Nephron progenitor cell (in vitro differentiated cells): ENCODE measurements around the gene PTPN4.
A peak's percentile ranks its signal among the peaks of the same experiment; 100 is the strongest.

Experiments used
- DNase-seq: peaks from one replicate; pipeline ENCODE4 v3.0.0; 2021
- H3K27ac Mint-ChIP-seq: 2 replicates; pipeline ENCODE4 v1.8.0; 2021; ENCODE audit warnings: mild to moderate bottlenecking, moderate library complexity, mixed read lengths
- H3K27me3 Mint-ChIP-seq: 2 replicates; pipeline ENCODE4 v1.8.0; 2021; ENCODE audit warnings: mild to moderate bottlenecking, low read depth, mixed read lengths; ENCODE audit not compliant: poor library complexity
- H3K36me3 Mint-ChIP-seq: 2 replicates; pipeline ENCODE4 v1.8.0; 2021; ENCODE audit warnings: low read depth, mixed read lengths
- H3K4me1 Mint-ChIP-seq: 2 replicates; pipeline ENCODE4 v1.8.0; 2021; ENCODE audit warnings: mixed read lengths
- H3K4me3 Mint-ChIP-seq: 2 replicates; pipeline ENCODE4 v1.8.0; 2021; ENCODE audit warnings: mild to moderate bottlenecking, moderate library complexity, mixed read lengths
- H3K9me3 Mint-ChIP-seq: 2 replicates; pipeline ENCODE4 v1.8.0; 2021; ENCODE audit warnings: mild to moderate bottlenecking, moderate library complexity, mixed read lengths
- TF ChIP-seq, protein P1 (sequence below): fragments of 200-600 bp; sonication (generic); IDR thresholded peaks from 2 replicates; pipeline ENCODE4 v1.5.0; 2021; ENCODE audit warnings: antibody characterized with exemption

The PTPN4 gene

DNA sequence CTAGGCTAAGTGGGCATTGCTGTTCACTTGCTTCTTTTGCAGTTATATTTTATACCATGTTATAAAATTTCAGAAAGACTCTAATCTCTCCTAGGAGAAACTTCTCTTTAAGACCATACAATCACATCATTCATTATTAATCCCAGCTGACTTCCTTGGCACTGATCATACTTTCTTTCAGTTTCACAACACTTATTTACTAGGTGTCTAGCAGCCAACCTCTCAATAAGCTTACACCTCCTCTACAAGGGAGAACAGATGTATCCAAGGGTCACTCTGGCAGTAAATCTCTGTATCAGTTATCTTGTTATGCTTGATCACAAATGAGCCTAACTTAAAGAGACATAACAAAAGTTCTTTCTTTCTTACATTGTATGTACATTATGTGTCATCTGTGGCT, 183.3 kb downstream of the PTPN4 start:
- Mint-ChIP-seq H3K9me3 (no peaks in the 10 kb centered on the region), H3K36me3 (peaks cover 37% of the 10 kb centered on the region), H3K4me1 (no peaks in the 10 kb centered on the region), H3K27me3 (no peaks in the 10 kb centered on the region), H3K4me3 (no peak overlapping the region), H3K27ac (peak overlapping the region; percentile 78)
- TF ChIP-seq, protein P1, sequence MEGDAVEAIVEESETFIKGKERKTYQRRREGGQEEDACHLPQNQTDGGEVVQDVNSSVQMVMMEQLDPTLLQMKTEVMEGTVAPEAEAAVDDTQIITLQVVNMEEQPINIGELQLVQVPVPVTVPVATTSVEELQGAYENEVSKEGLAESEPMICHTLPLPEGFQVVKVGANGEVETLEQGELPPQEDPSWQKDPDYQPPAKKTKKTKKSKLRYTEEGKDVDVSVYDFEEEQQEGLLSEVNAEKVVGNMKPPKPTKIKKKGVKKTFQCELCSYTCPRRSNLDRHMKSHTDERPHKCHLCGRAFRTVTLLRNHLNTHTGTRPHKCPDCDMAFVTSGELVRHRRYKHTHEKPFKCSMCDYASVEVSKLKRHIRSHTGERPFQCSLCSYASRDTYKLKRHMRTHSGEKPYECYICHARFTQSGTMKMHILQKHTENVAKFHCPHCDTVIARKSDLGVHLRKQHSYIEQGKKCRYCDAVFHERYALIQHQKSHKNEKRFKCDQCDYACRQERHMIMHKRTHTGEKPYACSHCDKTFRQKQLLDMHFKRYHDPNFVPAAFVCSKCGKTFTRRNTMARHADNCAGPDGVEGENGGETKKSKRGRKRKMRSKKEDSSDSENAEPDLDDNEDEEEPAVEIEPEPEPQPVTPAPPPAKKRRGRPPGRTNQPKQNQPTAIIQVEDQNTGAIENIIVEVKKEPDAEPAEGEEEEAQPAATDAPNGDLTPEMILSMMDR: no peak
- no peak for DNase-seq

DNA sequence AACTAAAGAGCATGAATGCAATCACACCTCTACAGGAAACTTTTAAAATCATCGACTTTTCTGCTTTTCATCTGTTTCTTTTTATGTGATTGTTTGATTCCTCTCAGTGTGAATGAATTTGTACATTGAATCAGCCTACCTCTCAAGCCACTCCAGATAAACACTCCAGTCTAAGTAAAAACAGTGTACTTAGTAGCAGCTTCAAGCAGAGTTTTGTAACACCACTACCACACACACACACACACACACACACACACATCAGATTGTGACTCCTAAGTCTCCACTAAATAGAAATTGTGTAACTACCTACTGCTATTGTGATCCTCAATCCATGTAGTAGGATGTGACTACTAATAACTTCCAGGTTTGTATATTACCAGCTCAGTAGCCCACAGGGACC, 187.8 kb downstream of the PTPN4 start:
- Mint-ChIP-seq H3K4me3 (no peak overlapping the region), H3K36me3 (peaks cover 49% of the 10 kb centered on the region), H3K27ac (peak overlapping the region; percentile 22), H3K4me1 (no peaks in the 10 kb centered on the region), H3K9me3 (no peaks in the 10 kb centered on the region), H3K27me3 (no peaks in the 10 kb centered on the region)
- no peak for DNase-seq
- TF ChIP-seq, protein P1: no peak

DNA sequence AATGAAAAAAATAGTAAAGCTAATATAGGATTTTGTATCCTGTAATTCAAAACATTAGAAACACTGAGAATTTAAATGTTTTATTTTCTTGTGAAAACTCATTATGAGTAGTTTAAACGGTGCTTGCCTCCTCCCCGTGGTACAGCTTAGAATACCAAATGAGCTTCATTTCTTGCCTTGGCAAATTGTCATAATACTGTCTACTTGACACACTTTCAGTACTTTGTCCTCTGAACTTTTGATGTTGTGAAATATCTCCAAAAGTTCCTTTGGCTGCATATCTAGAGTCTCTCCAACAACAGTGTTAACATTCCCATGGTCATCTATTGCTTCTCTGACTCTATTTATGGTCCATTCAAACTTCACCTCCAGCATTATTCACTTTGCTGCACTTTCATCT, 191.2 kb downstream of the PTPN4 start:
- Mint-ChIP-seq H3K27ac (no peak overlapping the region), H3K36me3 (peaks cover 61% of the 10 kb centered on the region), H3K4me3 (no peak overlapping the region), H3K27me3 (peaks cover 3% of the 10 kb centered on the region), H3K9me3 (peaks cover 14% of the 10 kb centered on the region), H3K4me1 (no peaks in the 10 kb centered on the region)
- no peak for DNase-seq
- TF ChIP-seq, protein P1: no peak

DNA sequence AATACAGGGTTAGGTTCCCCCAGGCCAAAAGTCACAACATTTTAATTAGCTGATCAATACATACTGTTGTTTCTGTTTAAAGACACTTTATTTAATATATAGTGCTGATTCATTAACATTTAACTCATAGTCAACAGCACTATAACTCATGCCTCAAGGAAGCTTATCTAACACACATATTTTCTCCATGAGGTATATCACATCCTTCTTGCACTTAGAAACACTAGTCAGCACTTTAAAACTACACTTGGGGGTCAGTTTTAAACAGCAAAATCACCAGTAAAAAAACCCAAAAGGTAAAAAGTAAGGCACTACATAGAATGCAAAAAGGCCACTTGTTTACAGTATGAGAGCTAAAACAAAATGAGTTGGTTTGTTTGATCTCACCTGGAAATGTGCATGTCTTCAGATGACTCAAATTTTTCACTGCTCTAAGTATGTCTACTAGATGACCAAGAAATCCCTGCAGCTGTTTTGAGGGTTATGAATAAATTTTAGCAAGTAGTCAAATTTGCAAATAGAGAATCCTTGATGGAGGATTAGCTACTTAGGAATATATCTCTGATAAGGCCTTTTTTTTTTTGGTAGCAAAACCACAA, 199.0 kb downstream of the PTPN4 start:
- Mint-ChIP-seq H3K36me3 (peaks cover 91% of the 10 kb centered on the region), H3K9me3 (peaks cover 44% of the 10 kb centered on the region), H3K27ac (no peak overlapping the region), H3K4me1 (no peaks in the 10 kb centered on the region), H3K27me3 (peaks cover 3% of the 10 kb centered on the region), H3K4me3 (no peak overlapping the region)
- no peak for DNase-seq
- TF ChIP-seq, protein P1: no peak

DNA sequence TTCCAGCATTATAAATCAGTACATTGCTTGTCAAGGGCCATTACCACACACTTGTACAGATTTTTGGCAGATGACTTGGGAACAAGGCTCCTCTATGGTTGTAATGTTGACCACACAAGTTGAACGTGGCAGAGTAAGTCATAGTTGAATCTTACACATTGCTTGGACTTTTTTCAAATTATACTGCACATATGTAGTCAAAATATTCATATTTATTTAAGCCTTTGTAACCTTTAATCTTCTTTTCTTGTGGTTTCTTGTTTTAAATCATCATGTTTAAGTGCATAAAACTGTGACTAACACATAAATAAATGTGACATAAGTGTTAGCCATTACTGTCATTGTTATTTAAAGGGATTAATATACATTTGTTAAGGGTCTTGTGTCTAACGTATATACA, 201.1 kb downstream of the PTPN4 start:
- no peak for DNase-seq
- TF ChIP-seq, protein P1: no peak
- Mint-ChIP-seq H3K27me3 (no peaks in the 10 kb centered on the region), H3K36me3 (peaks cover 87% of the 10 kb centered on the region), H3K4me1 (peaks cover 5% of the 10 kb centered on the region), H3K27ac (no peak overlapping the region), H3K4me3 (no peak overlapping the region), H3K9me3 (peaks cover 31% of the 10 kb centered on the region)

DNA sequence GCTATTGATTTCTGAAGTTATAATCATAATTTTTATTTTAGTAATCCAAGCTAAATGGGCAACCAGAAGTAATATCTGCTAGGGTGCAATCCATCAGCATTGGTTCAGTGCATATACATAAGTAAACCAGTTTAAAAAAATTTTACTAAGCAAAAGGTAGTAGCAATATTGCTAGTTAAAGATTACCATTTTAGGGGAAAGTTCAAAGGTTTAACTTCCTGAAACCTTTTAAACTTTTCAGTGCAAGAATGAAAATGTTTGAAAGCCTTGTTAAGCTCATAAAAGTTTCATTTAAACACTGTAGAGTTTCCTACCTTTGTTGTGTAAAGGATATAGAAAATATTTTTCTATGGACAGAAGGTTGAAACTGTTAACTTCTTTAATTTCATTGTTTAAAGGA, 222.2 kb downstream of the PTPN4 start:
- H3K27ac Mint-ChIP-seq: no peak overlapping the region
- no peaks in the 10 kb centered on the region for H3K36me3 Mint-ChIP-seq
- no peak for DNase-seq
- H3K4me3 Mint-ChIP-seq: no peak overlapping the region
- TF ChIP-seq, protein P1: no peak
- no peaks in the 10 kb centered on the region for H3K4me1 Mint-ChIP-seq
- no peaks in the 10 kb centered on the region for H3K9me3 Mint-ChIP-seq
- H3K27me3 Mint-ChIP-seq: no peaks in the 10 kb centered on the region
